ENCODE data around the gene CA10. TPM values are rescaled to one million over a fixed set of nuclear protein-coding genes. Genes with fewer than 3 reads are reported as not detected.

Gene CA10
- polyA plus RNA-seq, 1 donor from 2014 or later: 6.2 TPM

GRCh38 chr17:52156576-52157570 is 1.6 kb downstream of the CA10 start:
- Histone ChIP-seq H3K79me2 (replicated peaks; ENCODE audit: insufficient read depth, low read length) (no peaks in the 10 kb centered on the region), H3K27me3 (ENCODE audit: insufficient read depth, low read depth, low read length) (peaks cover 81% of the 10 kb centered on the region), H4K20me1 (ENCODE audit: insufficient read depth) (no peaks in the 10 kb centered on the region), H3F3A (ENCODE audit: insufficient read depth, low read length, poor library complexity, severe bottlenecking) (no peaks in the 10 kb centered on the region), H3K36me3 (ENCODE audit: insufficient read depth, low read length) (no peaks in the 10 kb centered on the region), H3K27ac (ENCODE audit: low read length) (no peak overlapping the region), H3K4me3 (ENCODE audit: low read length) (peak overlapping the region; percentile 84), H3K4me2 (ENCODE audit: low read length) (no peak overlapping the region), H2AFZ (ENCODE audit: low read depth, low read length) (no peak overlapping the region), H3K9me3 (ENCODE audit: low read length) (no peaks in the 10 kb centered on the region), H3K9me2 (ENCODE audit: insufficient read depth, low read length) (no peaks in the 10 kb centered on the region), H3K9ac (ENCODE audit: low read length) (no peak overlapping the region)
- TF ChIP-seq MXI1 (conservative IDR thresholded peaks at IDR 0.05; ENCODE audit: poor library complexity, severe bottlenecking): no peak
- TF ChIP-seq, protein P1, sequence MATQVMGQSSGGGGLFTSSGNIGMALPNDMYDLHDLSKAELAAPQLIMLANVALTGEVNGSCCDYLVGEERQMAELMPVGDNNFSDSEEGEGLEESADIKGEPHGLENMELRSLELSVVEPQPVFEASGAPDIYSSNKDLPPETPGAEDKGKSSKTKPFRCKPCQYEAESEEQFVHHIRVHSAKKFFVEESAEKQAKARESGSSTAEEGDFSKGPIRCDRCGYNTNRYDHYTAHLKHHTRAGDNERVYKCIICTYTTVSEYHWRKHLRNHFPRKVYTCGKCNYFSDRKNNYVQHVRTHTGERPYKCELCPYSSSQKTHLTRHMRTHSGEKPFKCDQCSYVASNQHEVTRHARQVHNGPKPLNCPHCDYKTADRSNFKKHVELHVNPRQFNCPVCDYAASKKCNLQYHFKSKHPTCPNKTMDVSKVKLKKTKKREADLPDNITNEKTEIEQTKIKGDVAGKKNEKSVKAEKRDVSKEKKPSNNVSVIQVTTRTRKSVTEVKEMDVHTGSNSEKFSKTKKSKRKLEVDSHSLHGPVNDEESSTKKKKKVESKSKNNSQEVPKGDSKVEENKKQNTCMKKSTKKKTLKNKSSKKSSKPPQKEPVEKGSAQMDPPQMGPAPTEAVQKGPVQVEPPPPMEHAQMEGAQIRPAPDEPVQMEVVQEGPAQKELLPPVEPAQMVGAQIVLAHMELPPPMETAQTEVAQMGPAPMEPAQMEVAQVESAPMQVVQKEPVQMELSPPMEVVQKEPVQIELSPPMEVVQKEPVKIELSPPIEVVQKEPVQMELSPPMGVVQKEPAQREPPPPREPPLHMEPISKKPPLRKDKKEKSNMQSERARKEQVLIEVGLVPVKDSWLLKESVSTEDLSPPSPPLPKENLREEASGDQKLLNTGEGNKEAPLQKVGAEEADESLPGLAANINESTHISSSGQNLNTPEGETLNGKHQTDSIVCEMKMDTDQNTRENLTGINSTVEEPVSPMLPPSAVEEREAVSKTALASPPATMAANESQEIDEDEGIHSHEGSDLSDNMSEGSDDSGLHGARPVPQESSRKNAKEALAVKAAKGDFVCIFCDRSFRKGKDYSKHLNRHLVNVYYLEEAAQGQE (IDR thresholded peaks at IDR 0.05; ENCODE audit: borderline replicate concordance): no peak
- no peak for TF ChIP-seq TAF1 (IDR thresholded peaks at IDR 0.05; ENCODE audit: low read depth)
- TF ChIP-seq EZH2 (IDR thresholded peaks at IDR 0.05; ENCODE audit: borderline replicate concordance, insufficient read depth, low read length, poor library complexity, severe bottlenecking): no peak
- no peak for TF ChIP-seq RAD21 (conservative IDR thresholded peaks at IDR 0.05)
- no peak for TF ChIP-seq CTCF (IDR thresholded peaks at IDR 0.05; ENCODE audit: poor library complexity, severe bottlenecking)
- no peak for TF ChIP-seq SMC3 (conservative IDR thresholded peaks at IDR 0.05; ENCODE audit: poor library complexity)
- TF ChIP-seq EP300 (conservative IDR thresholded peaks at IDR 0.05; ENCODE audit: poor library complexity, severe bottlenecking): no peak
- no peak for TF ChIP-seq POLR2AphosphoS5 (IDR thresholded peaks at IDR 0.05)

DNA sequence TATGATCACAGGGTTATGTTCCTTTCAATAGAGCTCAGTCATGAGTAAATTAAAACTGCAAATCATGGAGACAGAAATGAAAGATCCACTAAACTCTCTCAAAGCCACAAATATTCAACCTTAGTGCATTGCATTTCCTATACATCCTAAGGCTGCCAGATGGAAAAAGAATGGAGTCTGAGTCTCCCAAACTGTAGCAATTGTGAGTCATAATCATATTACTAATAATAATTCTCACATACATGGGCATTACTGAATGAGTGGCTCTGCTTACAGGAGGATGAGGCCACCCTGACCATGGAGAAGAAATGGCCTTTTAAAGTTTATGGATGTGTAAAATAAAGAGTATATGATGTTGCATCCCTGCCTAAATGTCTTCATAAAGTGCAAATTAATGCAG is 3.2 kb downstream of the CA10 start:
- H3K9me3 ChIP-seq (ENCODE audit: low read length): no peaks in the 10 kb centered on the region
- H3K9me2 ChIP-seq (ENCODE audit: insufficient read depth, low read length): no peaks in the 10 kb centered on the region
- no peak overlapping the region for H2AFZ ChIP-seq (ENCODE audit: low read depth, low read length)
- no peak overlapping the region for H3K9ac ChIP-seq (ENCODE audit: low read length)
- no peak overlapping the region for H3K4me2 ChIP-seq (ENCODE audit: low read length)
- H3K27ac ChIP-seq (ENCODE audit: low read length): no peak overlapping the region
- no peak overlapping the region for H3K4me3 ChIP-seq (ENCODE audit: low read length)
- peaks cover 65% of the 10 kb centered on the region for H3K27me3 ChIP-seq (ENCODE audit: insufficient read depth, low read depth, low read length)
- no peaks in the 10 kb centered on the region for H3K79me2 ChIP-seq (replicated peaks; ENCODE audit: insufficient read depth, low read length)
- H3K36me3 ChIP-seq (ENCODE audit: insufficient read depth, low read length): no peaks in the 10 kb centered on the region
- no peaks in the 10 kb centered on the region for H3F3A ChIP-seq (ENCODE audit: insufficient read depth, low read length, poor library complexity, severe bottlenecking)
- TF ChIP-seq EZH2 (IDR thresholded peaks at IDR 0.05; ENCODE audit: borderline replicate concordance, insufficient read depth, low read length, poor library complexity, severe bottlenecking): no peak
- TF ChIP-seq EP300 (conservative IDR thresholded peaks at IDR 0.05; ENCODE audit: poor library complexity, severe bottlenecking): no peak
- TF ChIP-seq, protein P1 (IDR thresholded peaks at IDR 0.05; ENCODE audit: borderline replicate concordance): no peak
- TF ChIP-seq MXI1 (conservative IDR thresholded peaks at IDR 0.05; ENCODE audit: poor library complexity, severe bottlenecking): no peak
- no peak for TF ChIP-seq TAF1 (IDR thresholded peaks at IDR 0.05; ENCODE audit: low read depth)
- TF ChIP-seq RAD21 (conservative IDR thresholded peaks at IDR 0.05): no peak
- no peak for TF ChIP-seq CTCF (IDR thresholded peaks at IDR 0.05; ENCODE audit: poor library complexity, severe bottlenecking)
- TF ChIP-seq POLR2AphosphoS5 (IDR thresholded peaks at IDR 0.05): no peak
- no peak for TF ChIP-seq SMC3 (conservative IDR thresholded peaks at IDR 0.05; ENCODE audit: poor library complexity)
- no peaks in the 10 kb centered on the region for H4K20me1 ChIP-seq (ENCODE audit: insufficient read depth)
